Measurements from ENCODE around the gene BANF2.

DNA sequence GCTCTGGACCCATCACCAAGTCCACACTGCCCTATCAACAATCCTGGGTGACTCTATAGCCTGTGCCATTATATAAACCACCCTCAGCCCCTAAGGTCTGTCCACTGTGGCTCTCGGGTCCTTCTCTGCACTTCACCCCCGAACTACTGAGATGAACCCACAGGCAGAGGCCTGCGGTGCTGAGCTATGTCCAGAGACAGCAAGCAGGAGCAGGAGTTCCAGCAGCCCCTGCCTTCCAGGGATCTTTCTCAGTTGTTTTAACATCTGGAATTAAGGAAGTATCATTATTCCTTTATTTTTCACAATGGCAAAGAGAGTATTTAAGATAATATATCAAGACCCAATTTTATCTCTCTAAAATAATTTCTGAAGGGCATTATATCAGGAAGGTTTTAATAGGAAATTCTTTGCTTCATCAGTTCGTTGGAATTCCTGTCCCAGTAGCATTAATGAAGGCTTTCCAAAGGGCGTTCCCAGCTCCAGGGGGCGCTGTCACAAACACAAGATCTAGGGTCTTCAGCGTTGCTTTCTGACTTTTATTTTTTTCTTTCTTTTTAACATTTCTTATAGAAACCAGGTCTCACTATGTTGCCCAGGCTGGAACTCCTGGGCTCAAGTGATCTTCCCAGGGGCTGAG, 45.0 kb upstream of the BANF2 start:
- TF ChIP-seq, protein P1, sequence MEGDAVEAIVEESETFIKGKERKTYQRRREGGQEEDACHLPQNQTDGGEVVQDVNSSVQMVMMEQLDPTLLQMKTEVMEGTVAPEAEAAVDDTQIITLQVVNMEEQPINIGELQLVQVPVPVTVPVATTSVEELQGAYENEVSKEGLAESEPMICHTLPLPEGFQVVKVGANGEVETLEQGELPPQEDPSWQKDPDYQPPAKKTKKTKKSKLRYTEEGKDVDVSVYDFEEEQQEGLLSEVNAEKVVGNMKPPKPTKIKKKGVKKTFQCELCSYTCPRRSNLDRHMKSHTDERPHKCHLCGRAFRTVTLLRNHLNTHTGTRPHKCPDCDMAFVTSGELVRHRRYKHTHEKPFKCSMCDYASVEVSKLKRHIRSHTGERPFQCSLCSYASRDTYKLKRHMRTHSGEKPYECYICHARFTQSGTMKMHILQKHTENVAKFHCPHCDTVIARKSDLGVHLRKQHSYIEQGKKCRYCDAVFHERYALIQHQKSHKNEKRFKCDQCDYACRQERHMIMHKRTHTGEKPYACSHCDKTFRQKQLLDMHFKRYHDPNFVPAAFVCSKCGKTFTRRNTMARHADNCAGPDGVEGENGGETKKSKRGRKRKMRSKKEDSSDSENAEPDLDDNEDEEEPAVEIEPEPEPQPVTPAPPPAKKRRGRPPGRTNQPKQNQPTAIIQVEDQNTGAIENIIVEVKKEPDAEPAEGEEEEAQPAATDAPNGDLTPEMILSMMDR (IDR thresholded peaks at IDR 0.05): peak; percentile 85
- TF ChIP-seq, protein P2, sequence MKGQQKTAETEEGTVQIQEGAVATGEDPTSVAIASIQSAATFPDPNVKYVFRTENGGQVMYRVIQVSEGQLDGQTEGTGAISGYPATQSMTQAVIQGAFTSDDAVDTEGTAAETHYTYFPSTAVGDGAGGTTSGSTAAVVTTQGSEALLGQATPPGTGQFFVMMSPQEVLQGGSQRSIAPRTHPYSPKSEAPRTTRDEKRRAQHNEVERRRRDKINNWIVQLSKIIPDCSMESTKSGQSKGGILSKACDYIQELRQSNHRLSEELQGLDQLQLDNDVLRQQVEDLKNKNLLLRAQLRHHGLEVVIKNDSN (IDR thresholded peaks at IDR 0.05; ENCODE audit: borderline replicate concordance, low read depth): no peak
- no peak for TF ChIP-seq YY1 (IDR thresholded peaks at IDR 0.05; ENCODE audit: low read depth)
- no peak for TF ChIP-seq POLR2AphosphoS5 (IDR thresholded peaks at IDR 0.05; ENCODE audit: low read depth, low read length)
- TF ChIP-seq NFIC (IDR thresholded peaks at IDR 0.05; ENCODE audit: borderline replicate concordance): no peak
- TF ChIP-seq ELF1 (IDR thresholded peaks at IDR 0.05): no peak
- TF ChIP-seq, protein P3, sequence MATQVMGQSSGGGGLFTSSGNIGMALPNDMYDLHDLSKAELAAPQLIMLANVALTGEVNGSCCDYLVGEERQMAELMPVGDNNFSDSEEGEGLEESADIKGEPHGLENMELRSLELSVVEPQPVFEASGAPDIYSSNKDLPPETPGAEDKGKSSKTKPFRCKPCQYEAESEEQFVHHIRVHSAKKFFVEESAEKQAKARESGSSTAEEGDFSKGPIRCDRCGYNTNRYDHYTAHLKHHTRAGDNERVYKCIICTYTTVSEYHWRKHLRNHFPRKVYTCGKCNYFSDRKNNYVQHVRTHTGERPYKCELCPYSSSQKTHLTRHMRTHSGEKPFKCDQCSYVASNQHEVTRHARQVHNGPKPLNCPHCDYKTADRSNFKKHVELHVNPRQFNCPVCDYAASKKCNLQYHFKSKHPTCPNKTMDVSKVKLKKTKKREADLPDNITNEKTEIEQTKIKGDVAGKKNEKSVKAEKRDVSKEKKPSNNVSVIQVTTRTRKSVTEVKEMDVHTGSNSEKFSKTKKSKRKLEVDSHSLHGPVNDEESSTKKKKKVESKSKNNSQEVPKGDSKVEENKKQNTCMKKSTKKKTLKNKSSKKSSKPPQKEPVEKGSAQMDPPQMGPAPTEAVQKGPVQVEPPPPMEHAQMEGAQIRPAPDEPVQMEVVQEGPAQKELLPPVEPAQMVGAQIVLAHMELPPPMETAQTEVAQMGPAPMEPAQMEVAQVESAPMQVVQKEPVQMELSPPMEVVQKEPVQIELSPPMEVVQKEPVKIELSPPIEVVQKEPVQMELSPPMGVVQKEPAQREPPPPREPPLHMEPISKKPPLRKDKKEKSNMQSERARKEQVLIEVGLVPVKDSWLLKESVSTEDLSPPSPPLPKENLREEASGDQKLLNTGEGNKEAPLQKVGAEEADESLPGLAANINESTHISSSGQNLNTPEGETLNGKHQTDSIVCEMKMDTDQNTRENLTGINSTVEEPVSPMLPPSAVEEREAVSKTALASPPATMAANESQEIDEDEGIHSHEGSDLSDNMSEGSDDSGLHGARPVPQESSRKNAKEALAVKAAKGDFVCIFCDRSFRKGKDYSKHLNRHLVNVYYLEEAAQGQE (IDR thresholded peaks at IDR 0.05; ENCODE audit: low read depth, low read length): no peak
- peak; percentile 22; the same call in 1 of the 2 replicates for TF ChIP-seq SMC3 (IDR thresholded peaks at IDR 0.05; ENCODE audit: low read depth, low read length)
- TF ChIP-seq EP300 (IDR thresholded peaks at IDR 0.05; ENCODE audit: borderline replicate concordance in 1 of 2, low read depth in 1 of 2, low read length in 1 of 2): no peak
- no peak for TF ChIP-seq FOSL2 (IDR thresholded peaks at IDR 0.05; ENCODE audit: borderline replicate concordance, low read depth)
- no peak for TF ChIP-seq GABPA (IDR thresholded peaks at IDR 0.05; ENCODE audit: low read depth)
- no peak for TF ChIP-seq RXRA (IDR thresholded peaks at IDR 0.05; ENCODE audit: borderline replicate concordance, low read depth)
- TF ChIP-seq, protein P4, sequence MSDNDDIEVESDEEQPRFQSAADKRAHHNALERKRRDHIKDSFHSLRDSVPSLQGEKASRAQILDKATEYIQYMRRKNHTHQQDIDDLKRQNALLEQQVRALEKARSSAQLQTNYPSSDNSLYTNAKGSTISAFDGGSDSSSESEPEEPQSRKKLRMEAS (IDR thresholded peaks at IDR 0.05; ENCODE audit: low read depth): no peak
- TF ChIP-seq GATA2 (CRISPR knock-in tag; IDR thresholded peaks at IDR 0.05): no peak
